Fibroblast of skin of back (primary cell): ENCODE results near the gene KCTD7.
"Not testable (repeated sequence)": the region's sequence is repeated elsewhere in the genome, so short reads cannot be mapped to it uniquely, and the experiment has no call there.

ENCODE experiments used
- DNase-seq: peaks from one replicate; pipeline ENCODE4 v3.0.0-alpha.2; 2013

Gene KCTD7

GRCh38 chr7:66654275-66655112 lies 25.8 kb downstream of the KCTD7 start:
- DNase-seq: peak; percentile 98

DNA sequence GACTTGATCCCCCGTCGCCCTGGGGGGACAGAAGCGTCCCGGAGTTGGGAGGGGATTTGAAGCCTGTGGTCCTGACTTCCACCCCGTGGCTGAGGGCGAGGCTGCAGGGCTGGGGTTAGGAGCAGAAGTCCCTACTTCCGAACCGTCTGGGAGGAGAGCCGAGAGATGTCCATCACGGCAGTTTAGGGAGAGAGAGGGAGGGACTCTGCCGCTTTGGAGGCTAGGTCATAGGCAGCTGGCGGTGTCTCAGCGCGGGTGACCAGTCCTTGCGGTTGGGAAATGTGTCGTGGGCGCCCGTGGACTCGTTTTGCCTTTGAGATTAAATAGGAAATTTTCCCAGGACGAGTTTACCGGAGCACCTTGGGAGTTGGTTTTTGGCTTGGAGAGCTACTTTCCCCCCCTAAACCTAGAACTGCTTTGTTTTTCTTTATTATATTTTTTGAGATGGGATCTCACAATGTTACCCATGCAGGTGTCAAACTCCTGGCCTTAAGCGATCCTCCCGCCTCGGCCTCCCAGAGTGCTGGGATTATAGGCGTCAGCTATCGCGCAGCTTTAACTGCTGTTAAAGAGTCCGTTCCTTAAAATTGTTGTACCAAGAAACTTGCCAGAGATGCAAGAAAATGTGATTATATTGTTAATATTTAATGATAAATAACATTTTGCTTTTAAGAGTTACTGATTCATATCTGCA lies 26.6 kb downstream of the KCTD7 start:
- DNase-seq: peak; percentile 59

DNA sequence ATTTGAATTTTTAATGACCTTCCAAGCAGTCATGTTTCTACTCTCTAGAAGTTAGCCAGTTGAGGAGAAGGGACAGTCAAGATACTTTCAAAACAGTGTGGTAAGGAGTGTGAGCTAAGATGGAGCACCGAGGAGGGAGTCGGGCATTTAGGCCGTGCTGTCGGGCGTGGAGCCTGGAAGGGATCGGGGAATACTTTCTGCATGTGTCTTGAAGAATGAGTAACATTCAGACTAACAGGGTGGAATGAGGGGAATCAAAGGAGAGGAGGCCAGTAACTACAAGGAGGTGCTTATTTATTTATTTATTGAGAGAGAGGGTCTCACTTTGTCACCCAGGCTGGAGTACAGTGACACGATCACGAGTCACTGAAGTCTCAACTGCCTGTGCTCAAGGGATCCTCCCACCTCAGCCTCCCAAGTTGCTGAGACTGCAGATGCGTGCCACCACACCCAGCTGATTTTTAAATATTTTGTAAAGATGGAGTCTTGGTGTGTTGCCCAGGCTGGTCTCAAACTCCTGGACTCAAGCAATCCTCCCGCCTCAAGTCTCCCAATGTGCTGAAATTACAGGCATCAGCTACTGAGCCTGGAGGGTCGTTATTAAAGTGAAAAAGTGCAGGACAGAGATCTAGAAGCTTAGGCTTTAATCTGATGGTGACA lies 27.3 kb downstream of the KCTD7 start:
- peak; percentile 82 for DNase-seq

DNA sequence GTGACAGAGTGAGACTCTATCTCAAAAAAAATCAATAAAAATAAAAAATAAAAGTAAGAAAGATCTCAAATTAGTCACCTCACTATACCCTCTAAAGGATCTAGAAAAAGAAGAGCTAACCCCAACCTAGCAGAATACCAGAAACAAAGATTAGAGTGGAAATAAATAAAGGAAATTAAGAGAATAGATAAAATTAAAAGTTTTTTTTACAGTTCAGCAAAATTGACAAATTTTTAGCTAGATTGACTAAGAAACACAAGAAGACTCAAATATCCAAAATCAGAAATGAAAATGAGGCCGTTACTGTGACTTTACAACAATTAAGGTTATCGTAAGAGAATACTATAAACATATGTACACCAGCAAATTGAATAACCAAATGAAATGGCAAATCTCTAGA lies 29.1 kb downstream of the KCTD7 start:
- DNase-seq: no peak

- no peak for DNase-seq
These were observed 34.1 kb downstream of the KCTD7 start for GRCh38 chr7:66662646-66663264.

GRCh38 chr7:66664590-66665293 lies 36.1 kb downstream of the KCTD7 start:
- DNase-seq: no peak

DNA sequence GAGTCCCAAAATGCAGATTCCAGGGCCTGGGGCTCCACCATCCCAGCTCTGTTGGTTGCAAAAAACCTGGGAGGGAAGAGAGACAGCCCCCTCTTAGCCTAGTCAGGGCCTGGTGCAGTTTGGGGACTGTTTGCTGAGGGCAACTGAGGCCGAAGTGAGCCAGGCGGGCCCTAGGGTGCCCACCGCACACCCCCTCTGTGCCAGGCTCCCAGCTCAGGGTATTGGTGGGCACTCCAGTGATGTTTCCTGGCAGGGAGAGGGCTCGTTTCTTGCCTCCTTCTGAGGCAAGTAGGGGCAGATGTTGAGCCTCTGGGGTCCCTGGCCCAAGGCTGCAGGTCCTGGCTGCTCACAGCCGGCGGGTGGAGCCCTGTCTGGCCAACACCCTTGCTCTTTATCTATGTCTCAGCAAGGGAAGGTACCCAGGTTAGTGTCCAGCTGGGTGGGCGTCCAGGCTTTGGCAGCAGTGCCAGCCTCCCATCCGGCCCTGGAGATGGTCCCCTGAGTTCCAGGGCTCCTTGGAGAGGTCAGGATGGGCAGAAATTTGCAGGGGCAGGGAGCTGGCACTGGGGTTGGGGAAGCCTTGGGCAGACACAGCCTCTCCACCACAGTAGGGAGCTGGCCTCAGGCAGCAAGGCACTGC lies 37.8 kb downstream of the KCTD7 start:
- no peak for DNase-seq

DNA sequence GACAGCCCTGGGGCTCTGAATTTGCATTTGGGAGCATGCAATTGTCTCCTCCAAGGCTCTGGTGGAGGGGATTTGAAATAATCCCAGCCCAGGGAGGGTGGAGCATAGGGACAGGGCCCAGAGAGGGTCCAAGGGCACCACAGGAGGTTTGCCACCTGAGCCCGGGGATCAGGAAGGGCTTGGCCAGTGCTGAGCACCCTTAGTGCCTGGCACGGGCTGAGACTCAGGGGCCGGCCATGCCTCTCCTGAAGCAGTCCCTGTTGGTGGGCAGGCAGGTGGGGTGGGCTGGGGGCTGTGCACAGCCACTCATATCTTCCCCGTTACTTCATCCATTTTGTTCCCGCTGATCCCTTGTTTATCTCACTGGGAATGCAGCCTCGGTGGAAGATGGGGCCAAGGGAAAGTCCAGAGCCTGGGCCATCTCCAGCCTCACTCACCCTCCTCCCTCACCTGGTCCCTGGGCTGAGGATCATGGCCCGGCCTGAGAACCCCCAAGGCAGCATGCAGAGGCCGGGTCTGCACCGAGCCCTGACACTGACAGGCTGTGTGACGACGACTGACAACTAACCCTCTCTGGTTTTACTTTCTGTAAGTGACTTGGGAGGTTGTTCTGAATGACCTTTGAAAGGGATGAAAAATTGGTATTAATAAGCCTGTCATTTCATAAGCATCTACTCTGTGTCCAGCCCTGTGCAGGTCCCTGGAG lies 38.5 kb downstream of the KCTD7 start:
- DNase-seq: no peak

DNA sequence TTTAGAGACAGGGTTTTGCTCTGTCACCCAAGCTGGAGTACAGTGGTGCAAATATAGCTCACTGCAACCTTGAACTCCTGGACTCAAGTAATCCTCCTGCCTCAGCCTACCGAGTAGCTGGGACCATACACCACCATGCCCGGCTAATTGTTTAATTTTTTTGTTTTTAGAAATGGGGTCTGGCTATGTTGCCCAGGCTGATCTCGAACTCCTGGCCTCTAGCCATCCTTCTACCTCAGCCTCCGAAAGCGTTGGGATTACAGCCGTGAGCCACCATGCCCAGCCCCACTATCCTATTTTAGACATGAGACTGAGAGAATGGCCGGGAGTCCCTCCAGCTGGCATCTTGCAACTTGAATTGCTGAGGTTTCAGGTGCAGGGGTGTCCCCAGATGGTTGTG lies 39.4 kb downstream of the KCTD7 start:
- DNase-seq: no peak

- no peak for DNase-seq
These were observed 40.0 kb downstream of the KCTD7 start for GRCh38 chr7:66668677-66669076.

DNA sequence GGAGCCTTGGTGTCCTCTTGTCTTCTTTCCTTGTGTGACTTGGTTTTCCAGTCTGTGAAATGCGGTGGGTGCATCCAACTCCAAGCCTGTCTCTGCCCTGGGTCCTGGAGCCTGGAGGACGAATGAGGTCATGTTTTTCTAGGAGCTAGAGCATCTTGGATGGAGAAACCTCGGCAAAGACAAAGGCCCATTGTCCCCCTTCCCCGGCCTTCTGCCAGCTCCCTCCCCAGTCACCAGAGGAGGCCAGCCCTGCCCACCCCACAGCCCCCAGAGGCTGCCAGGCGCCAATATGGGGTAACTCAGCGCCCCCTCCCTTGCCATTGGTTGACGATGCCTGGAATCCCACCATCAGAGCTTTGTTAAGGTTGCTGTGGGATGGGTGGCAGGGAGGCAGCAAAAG lies 40.4 kb downstream of the KCTD7 start:
- DNase-seq: no peak

DNA sequence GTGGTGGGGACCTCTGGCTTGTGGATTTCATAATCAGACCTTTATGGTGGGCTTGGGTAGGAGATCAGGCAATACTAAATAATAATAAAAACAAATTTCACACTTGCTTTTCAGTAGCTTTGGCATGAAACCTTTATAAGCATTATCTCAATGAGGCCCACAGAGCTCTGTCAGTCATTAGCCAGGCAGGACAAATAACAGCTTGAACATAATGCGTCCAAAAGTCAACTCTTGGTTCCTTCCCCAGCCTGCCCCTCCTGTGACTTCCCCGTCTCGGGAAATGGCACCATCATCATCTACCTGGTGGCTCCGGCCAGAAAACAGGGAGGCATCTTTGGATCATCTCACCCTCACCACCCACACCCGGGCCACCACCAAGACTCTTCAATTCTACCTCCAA lies 40.8 kb downstream of the KCTD7 start:
- DNase-seq: no peak

DNA sequence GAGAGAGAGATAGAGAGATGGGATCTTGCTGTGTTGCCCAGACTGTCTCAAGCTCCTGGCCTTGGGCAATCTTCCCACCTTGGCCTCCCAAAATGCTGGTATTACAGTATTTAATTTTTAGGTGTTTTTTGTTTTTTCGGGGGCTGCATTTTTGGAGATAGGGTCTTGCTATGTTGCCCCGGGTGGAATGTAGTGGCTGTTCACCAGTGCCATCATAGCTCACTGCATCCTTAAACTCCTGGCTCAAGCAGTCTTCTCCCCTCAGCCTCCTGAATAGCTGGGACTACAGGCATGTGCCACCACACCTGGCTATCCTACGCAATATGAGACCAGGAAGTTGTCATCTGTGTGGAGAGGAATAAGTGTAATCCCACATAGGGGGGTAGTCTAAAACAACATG lies 42.4 kb downstream of the KCTD7 start:
- DNase-seq: no peak

GRCh38 chr7:66671486-66671885 lies 42.8 kb downstream of the KCTD7 start:
- DNase-seq: not testable (repeated sequence)

- not testable (repeated sequence) for DNase-seq
These were observed 43.9 kb downstream of the KCTD7 start for GRCh38 chr7:66672432-66673123.

DNA sequence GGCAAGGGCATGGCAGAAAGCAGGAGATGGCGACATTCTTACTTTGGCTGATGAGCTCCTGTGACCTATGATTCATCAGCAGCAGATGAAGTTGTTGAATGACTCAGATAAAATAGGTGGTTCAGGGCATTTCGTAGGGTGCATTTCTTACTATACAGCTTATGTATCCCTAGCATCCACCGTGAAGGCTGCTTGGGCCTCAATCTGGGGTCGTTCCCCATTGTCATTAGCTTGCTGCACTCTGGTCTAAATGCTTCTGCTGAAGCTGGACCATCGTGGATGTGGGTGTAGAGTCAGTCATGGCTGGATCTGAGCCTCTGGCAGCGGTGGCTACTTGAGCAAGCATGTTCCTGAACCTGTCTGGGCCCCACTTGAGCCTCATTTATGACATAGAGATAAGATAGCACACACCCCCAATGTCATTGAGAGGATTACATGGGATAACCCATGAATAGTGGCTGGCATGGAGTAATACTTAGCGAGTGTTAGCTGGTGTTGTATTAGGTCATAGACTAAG lies 44.5 kb downstream of the KCTD7 start:
- not testable (repeated sequence) for DNase-seq

DNA sequence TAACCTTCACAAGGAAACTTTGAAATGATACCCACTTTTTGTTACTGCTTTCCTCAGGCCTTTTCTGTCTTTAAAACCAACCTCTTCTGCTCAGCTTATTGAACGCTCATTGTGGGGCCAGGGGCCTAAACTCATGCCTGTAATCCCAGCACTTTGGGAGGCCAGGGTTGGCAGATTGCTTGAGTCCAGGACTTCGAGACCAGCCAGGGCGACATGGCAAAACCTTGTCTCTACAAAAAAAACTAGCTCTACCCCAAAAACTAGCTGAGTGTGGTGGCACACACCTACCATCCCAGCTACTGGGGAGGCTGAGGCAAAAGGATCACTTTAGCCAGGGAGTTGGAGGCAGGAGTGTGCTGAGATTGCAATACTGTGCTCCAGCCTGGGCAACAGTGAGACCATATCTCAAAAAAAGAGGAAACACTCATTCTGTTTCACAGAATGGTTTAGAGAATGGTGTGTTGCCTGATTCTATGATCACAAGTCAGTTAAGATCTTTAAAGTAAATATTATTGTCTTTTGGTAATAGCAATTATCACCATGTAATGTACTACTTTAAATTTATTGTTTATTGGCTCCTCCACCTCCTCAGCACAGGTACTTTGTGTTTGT lies 51.1 kb downstream of the KCTD7 start:
- DNase-seq: no peak

GRCh38 chr7:66681491-66682349 lies 53.0 kb downstream of the KCTD7 start:
- DNase-seq: peak; percentile 94
